HepG2 (cell line): Measurements from ENCODE around the gene SLC35B2. TPM values are rescaled to one million over a fixed set of nuclear protein-coding genes. Genes with fewer than 3 reads are reported as not detected.
A peak's percentile ranks its signal among the peaks of the same experiment; 100 is the strongest.

Experiments
- ARHGAP35 ChIP-seq: sonication (generic); formaldehyde crosslinking; IDR thresholded peaks from 2 replicates; pipeline ENCODE4 v1.9.0; 2022; ENCODE audit warnings: mild to moderate bottlenecking, inconsistent platforms, moderate library complexity, missing genetic modification reagents, borderline replicate concordance
- HDAC6 ChIP-seq: fragments of 200-600 bp; sonication (generic); IDR thresholded peaks from 2 replicates; pipeline ENCODE4 v1.7.0; 2017; ENCODE audit warnings: mild to moderate bottlenecking, antibody characterized with exemption, low read length, low read depth
- IRF2 ChIP-seq: IDR thresholded peaks from 2 replicates; pipeline ENCODE4 v1.6.1; 2018; ENCODE audit warnings: missing genetic modification reagents, missing compliant biosample characterization
- KLF15 ChIP-seq: sonication (generic); formaldehyde crosslinking; IDR thresholded peaks from 2 replicates; pipeline ENCODE4 v1.8.1; 2023; ENCODE audit warnings: borderline replicate concordance, mild to moderate bottlenecking, inconsistent platforms, missing genetic modification reagents, mixed read lengths
- MAFG ChIP-seq: sonication (generic); formaldehyde crosslinking; IDR thresholded peaks from 2 replicates; pipeline ENCODE4 v1.5.1; 2020; ENCODE audit warnings: mild to moderate bottlenecking, missing genetic modification reagents
- MXD4 ChIP-seq: IDR thresholded peaks from 2 replicates; pipeline ENCODE4 v1.6.1; 2016; ENCODE audit warnings: mild to moderate bottlenecking, missing biosample characterization, missing genetic modification reagents
- ZMYM3 ChIP-seq: sonication (generic); formaldehyde crosslinking; IDR thresholded peaks from 2 replicates; pipeline ENCODE4 v1.5.1; 2020; ENCODE audit warnings: mild to moderate bottlenecking, missing genetic modification reagents
- ZNF331 ChIP-seq: sonication (generic); formaldehyde crosslinking; IDR thresholded peaks from 2 replicates; pipeline ENCODE4 v1.4.0; 2020; ENCODE audit warnings: missing genetic modification reagents
- polyA plus RNA-seq, 8 experiments: library from polyadenylated mRNA; depleted of rRNA in 3 of 8; stranded (reverse) in 7 of 8; unstranded in 1 of 8; fragments of >200 nt; fragmentation: Illumina TruSeq in 4 of 8; extraction: Trizol in 4 of 8; gene quantifications; 2 replicates each; pipeline versions ENCODE4 v1.2.1 to v1.2.3, GENCODE V29; 2011 to 2016; ENCODE audit warnings: low read depth in 4 of 8, missing spikeins in 1 of 8, mixed read lengths in 1 of 8; ENCODE audit not compliant: insufficient read depth in 1 of 8
- total RNA-seq, 5 experiments: library from RNA; depleted of rRNA; stranded (reverse); fragments of >200 nt; fragmentation: Illumina TruSeq; extraction: Trizol; gene quantifications; 2 replicates each; pipeline ENCODE4 v1.2.3, GENCODE V29; 2016; ENCODE audit warnings: low read depth in 1 of 5
- TF ChIP-seq, protein P1 (sequence below): sonication (generic); formaldehyde crosslinking; IDR thresholded peaks from 2 replicates; pipeline ENCODE4 v1.4.0; 2020; ENCODE audit warnings: low read depth, missing genetic modification reagents
- TF ChIP-seq, protein P2 (sequence below): sonication (generic); formaldehyde crosslinking; IDR thresholded peaks from 2 replicates; pipeline ENCODE4 v1.4.0; 2020; ENCODE audit warnings: missing genetic modification reagents, borderline replicate concordance
- TF ChIP-seq, protein P3 (sequence below): sonication (generic); formaldehyde crosslinking; IDR thresholded peaks from 2 replicates; pipeline ENCODE4 v1.4.0; 2020; ENCODE audit warnings: missing genetic modification reagents, borderline replicate concordance
- TF ChIP-seq, protein P4 (sequence below): sonication (generic); formaldehyde crosslinking; IDR thresholded peaks from 2 replicates; pipeline ENCODE4 v1.8.1; 2022; ENCODE audit warnings: mild to moderate bottlenecking, missing genetic modification reagents
- TF ChIP-seq, protein P5 (sequence below): sonication (generic); formaldehyde crosslinking; conservative IDR thresholded peaks from 2 replicates; pipeline ENCODE4 v1.8.0; 2022; ENCODE audit warnings: mild to moderate bottlenecking, moderate library complexity, missing genetic modification reagents

SLC35B2 gene
- total and polyA plus RNA-seq, 2 of the 13 experiments (the other 11 are each of a cell fraction or from before 2014, with no cell fraction given) = 61.1 to 148 TPM

DNA sequence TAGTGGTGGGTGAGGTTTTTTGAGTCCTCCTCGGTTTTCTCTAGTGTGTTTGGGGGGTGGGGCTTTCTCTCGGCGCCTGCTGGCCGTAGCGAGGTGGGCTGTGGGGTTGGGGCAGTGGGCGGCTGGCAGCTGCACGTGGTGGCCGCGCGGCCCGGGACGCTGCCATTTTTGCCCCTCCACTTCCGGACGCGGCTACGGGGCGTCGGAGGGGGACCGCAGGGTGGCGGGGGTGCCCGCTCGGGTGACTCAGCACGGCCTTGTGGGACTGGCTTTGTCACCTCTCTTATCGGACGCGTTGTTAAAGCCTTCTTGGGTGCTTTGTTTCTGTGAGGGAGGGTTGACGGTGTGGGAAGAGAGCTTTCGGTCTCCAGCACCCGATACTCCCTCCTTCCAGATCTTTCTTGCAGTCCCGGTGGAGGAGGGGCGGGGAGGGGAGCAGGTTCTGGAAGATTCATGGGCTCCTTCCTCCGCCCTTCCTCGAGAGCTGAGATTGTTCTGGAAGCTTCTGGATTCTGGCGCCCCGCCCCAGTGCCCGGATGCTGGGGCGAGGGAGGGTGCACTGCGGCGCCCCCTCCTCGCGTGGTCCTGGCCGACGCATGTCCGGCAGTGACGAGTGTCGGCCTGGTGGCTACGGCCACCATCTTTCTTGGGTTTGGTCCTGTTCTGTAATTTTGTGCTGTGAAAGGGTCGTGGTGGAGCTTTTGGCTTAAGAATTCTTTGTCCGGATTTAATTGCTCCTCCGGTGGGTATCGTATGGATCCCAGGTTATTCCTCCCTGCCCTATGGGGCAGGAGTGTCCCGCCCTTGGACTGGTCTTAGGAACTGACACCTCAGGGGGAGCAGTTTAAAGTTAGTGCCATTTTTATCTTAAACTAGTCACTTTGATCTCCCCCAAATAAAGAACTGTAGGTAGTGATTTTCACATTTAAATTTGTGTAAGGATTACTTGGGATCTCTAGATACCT, 9.7 kb downstream of the SLC35B2 start (continued):
- TF ChIP-seq, protein P1, sequence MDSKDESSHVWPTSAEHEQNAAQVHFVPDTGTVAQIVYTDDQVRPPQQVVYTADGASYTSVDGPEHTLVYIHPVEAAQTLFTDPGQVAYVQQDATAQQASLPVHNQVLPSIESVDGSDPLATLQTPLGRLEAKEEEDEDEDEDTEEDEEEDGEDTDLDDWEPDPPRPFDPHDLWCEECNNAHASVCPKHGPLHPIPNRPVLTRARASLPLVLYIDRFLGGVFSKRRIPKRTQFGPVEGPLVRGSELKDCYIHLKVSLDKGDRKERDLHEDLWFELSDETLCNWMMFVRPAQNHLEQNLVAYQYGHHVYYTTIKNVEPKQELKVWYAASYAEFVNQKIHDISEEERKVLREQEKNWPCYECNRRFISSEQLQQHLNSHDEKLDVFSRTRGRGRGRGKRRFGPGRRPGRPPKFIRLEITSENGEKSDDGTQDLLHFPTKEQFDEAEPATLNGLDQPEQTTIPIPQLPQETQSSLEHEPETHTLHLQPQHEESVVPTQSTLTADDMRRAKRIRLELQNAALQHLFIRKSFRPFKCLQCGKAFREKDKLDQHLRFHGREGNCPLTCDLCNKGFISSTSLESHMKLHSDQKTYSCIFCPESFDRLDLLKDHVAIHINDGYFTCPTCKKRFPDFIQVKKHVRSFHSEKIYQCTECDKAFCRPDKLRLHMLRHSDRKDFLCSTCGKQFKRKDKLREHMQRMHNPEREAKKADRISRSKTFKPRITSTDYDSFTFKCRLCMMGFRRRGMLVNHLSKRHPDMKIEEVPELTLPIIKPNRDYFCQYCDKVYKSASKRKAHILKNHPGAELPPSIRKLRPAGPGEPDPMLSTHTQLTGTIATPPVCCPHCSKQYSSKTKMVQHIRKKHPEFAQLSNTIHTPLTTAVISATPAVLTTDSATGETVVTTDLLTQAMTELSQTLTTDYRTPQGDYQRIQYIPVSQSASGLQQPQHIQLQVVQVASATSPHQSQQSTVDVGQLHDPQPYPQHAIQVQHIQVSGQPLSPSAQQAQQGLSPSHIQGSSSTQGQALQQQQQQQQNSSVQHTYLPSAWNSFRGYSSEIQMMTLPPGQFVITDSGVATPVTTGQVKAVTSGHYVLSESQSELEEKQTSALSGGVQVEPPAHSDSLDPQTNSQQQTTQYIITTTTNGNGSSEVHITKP (CRISPR knock-in tag) = peak; percentile 81
- 0 out of 2 replicates have a peak, but pooled peaks have one; percentile 46 for TF ChIP-seq MAFG
- TF ChIP-seq, protein P2, sequence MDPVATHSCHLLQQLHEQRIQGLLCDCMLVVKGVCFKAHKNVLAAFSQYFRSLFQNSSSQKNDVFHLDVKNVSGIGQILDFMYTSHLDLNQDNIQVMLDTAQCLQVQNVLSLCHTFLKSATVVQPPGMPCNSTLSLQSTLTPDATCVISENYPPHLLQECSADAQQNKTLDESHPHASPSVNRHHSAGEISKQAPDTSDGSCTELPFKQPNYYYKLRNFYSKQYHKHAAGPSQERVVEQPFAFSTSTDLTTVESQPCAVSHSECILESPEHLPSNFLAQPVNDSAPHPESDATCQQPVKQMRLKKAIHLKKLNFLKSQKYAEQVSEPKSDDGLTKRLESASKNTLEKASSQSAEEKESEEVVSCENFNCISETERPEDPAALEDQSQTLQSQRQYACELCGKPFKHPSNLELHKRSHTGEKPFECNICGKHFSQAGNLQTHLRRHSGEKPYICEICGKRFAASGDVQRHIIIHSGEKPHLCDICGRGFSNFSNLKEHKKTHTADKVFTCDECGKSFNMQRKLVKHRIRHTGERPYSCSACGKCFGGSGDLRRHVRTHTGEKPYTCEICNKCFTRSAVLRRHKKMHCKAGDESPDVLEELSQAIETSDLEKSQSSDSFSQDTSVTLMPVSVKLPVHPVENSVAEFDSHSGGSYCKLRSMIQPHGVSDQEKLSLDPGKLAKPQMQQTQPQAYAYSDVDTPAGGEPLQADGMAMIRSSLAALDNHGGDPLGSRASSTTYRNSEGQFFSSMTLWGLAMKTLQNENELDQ (CRISPR knock-in tag) = no peak
- peak; percentile 28; the same call in 1 of the 2 replicates for TF ChIP-seq ARHGAP35 (CRISPR knock-in tag)
- TF ChIP-seq, protein P3, sequence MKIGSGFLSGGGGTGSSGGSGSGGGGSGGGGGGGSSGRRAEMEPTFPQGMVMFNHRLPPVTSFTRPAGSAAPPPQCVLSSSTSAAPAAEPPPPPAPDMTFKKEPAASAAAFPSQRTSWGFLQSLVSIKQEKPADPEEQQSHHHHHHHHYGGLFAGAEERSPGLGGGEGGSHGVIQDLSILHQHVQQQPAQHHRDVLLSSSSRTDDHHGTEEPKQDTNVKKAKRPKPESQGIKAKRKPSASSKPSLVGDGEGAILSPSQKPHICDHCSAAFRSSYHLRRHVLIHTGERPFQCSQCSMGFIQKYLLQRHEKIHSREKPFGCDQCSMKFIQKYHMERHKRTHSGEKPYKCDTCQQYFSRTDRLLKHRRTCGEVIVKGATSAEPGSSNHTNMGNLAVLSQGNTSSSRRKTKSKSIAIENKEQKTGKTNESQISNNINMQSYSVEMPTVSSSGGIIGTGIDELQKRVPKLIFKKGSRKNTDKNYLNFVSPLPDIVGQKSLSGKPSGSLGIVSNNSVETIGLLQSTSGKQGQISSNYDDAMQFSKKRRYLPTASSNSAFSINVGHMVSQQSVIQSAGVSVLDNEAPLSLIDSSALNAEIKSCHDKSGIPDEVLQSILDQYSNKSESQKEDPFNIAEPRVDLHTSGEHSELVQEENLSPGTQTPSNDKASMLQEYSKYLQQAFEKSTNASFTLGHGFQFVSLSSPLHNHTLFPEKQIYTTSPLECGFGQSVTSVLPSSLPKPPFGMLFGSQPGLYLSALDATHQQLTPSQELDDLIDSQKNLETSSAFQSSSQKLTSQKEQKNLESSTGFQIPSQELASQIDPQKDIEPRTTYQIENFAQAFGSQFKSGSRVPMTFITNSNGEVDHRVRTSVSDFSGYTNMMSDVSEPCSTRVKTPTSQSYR = peak; percentile 33
- TF ChIP-seq, protein P4, sequence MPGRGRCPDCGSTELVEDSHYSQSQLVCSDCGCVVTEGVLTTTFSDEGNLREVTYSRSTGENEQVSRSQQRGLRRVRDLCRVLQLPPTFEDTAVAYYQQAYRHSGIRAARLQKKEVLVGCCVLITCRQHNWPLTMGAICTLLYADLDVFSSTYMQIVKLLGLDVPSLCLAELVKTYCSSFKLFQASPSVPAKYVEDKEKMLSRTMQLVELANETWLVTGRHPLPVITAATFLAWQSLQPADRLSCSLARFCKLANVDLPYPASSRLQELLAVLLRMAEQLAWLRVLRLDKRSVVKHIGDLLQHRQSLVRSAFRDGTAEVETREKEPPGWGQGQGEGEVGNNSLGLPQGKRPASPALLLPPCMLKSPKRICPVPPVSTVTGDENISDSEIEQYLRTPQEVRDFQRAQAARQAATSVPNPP (CRISPR knock-in tag) = 0 out of 2 replicates have a peak, but pooled peaks have one; percentile 49
- 0 out of 2 replicates have a peak, but pooled peaks have one; percentile 2 for TF ChIP-seq HDAC6
- no peak; the same call in 1 of the 2 replicates for TF ChIP-seq ZNF331 (CRISPR knock-in tag)
- peak; percentile 72; the same call in 1 of the 2 replicates for TF ChIP-seq KLF15 (CRISPR knock-in tag)
- TF ChIP-seq ZMYM3 (CRISPR knock-in tag) = no peak
- peak; percentile 95; the same call in 1 of the 2 replicates for TF ChIP-seq MXD4 (CRISPR knock-in tag)
- peak; percentile 36; the same call in 1 of the 2 replicates for TF ChIP-seq IRF2 (CRISPR knock-in tag)
- TF ChIP-seq, protein P5, sequence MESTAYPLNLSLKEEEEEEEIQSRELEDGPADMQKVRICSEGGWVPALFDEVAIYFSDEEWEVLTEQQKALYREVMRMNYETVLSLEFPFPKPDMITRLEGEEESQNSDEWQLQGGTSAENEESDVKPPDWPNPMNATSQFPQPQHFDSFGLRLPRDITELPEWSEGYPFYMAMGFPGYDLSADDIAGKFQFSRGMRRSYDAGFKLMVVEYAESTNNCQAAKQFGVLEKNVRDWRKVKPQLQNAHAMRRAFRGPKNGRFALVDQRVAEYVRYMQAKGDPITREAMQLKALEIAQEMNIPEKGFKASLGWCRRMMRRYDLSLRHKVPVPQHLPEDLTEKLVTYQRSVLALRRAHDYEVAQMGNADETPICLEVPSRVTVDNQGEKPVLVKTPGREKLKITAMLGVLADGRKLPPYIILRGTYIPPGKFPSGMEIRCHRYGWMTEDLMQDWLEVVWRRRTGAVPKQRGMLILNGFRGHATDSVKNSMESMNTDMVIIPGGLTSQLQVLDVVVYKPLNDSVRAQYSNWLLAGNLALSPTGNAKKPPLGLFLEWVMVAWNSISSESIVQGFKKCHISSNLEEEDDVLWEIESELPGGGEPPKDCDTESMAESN (CRISPR knock-in tag) = 0 out of 2 replicates have a peak, but pooled peaks have one; percentile 31
